GM23338 (cell line): ENCODE measurements around the gene PCSK6.

Experiments
- CREB1 ChIP-seq: fragments of 250-450 bp; sonication (Bioruptor Pico); IDR thresholded peaks from 2 replicates; pipeline ENCODE4 v1.5.0; 2020; ENCODE audit warnings: low read depth, mild to moderate bottlenecking, moderate library complexity
- CTCF ChIP-seq, 2 experiments: fragments of 200-600 bp in 1 of 2; sonication (generic) in 1 of 2; conservative IDR thresholded peaks; 2 replicates each; pipeline versions ENCODE4 v1.5.1 to v1.6.1; 2016 to 2017; ENCODE audit warnings: antibody characterized with exemption in 2 of 2, low read depth in 2 of 2, mild to moderate bottlenecking in 2 of 2, moderate library complexity in 1 of 2
- EZH2 ChIP-seq: fragments of 200-600 bp; sonication (generic); IDR thresholded peaks from one replicate; pipeline ENCODE4 v1.8.0; 2017; ENCODE audit warnings: antibody characterized with exemption, mild to moderate bottlenecking, low read depth; ENCODE audit not compliant: unreplicated experiment
- EZH2phosphoT487 ChIP-seq: fragments of 200-600 bp; sonication (generic); IDR thresholded peaks from one replicate; pipeline ENCODE4 v1.8.1; 2018; ENCODE audit warnings: antibody characterized with exemption; ENCODE audit not compliant: unreplicated experiment
- POLR2AphosphoS5 ChIP-seq: IDR thresholded peaks from 2 replicates; pipeline ENCODE4 v1.6.1; 2016; ENCODE audit warnings: antibody characterized with exemption, low read depth
- ZNF331 ChIP-seq: fragments of 250-450 bp; sonication (Bioruptor Pico); IDR thresholded peaks from 2 replicates; pipeline ENCODE4 v1.5.0; 2020; ENCODE audit warnings: low read depth, mild to moderate bottlenecking, moderate library complexity
- TF ChIP-seq, protein P1 (sequence below): IDR thresholded peaks from one replicate; pipeline ENCODE4 v1.6.1; 2018; ENCODE audit warnings: antibody characterized with exemption; ENCODE audit not compliant: unreplicated experiment

DNA sequence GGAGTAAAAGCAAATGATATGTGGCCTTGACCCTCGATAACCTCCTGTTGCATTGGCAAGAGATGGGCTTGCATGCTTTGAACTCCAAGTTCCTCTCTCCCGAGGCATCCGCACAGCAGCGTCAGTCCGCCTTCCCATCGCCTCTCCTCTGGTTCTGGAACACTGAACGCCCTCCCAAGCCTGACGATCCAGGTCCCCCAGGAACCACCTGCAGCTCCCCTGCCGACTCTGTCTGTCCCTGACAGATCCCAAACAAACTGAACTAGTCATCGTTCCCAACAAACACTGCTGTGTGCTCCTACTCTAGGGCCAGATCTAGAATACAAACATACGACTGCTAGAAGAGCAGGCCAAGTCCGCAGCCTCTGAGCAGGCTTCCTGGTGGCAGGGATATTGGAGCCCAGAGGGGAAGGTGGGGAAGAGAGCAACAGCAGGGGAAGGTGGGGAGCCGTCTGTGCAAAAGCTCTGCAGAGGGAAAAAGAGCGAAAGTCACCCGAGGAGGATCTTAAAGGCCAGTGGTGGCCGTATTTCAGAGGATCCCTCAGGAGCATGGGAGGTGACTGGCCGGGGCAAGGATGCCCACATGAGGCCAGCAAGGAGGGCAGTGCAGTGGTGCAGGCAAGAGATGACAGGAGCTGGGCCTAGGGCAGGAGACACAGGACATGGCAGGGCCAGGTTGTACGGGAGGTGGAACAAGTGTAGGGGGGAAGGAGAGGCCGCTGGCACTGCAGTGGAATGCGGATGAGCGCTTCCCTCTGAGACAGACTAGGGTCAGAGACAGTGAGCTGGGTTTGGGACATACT is 50.8 kb downstream of the PCSK6 start:
- no peak for TF ChIP-seq CREB1 (CRISPR knock-in tag)
- no peak for TF ChIP-seq ZNF331 (CRISPR knock-in tag)
- no peak for TF ChIP-seq CTCF (conservative IDR thresholded peaks at IDR 0.05; ENCODE audit: low read depth in 2 of 2)
- TF ChIP-seq EZH2 = no peak
- no peak for TF ChIP-seq EZH2phosphoT487
- TF ChIP-seq, protein P1, sequence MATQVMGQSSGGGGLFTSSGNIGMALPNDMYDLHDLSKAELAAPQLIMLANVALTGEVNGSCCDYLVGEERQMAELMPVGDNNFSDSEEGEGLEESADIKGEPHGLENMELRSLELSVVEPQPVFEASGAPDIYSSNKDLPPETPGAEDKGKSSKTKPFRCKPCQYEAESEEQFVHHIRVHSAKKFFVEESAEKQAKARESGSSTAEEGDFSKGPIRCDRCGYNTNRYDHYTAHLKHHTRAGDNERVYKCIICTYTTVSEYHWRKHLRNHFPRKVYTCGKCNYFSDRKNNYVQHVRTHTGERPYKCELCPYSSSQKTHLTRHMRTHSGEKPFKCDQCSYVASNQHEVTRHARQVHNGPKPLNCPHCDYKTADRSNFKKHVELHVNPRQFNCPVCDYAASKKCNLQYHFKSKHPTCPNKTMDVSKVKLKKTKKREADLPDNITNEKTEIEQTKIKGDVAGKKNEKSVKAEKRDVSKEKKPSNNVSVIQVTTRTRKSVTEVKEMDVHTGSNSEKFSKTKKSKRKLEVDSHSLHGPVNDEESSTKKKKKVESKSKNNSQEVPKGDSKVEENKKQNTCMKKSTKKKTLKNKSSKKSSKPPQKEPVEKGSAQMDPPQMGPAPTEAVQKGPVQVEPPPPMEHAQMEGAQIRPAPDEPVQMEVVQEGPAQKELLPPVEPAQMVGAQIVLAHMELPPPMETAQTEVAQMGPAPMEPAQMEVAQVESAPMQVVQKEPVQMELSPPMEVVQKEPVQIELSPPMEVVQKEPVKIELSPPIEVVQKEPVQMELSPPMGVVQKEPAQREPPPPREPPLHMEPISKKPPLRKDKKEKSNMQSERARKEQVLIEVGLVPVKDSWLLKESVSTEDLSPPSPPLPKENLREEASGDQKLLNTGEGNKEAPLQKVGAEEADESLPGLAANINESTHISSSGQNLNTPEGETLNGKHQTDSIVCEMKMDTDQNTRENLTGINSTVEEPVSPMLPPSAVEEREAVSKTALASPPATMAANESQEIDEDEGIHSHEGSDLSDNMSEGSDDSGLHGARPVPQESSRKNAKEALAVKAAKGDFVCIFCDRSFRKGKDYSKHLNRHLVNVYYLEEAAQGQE = no peak
- TF ChIP-seq POLR2AphosphoS5 = no peak
